GM18858 (cell line): ENCODE data around the gene ARHGAP18.

ENCODE experiments used
- ATAC-seq: cut with Tn5 transposase; IDR thresholded peaks from one replicate; pipeline ENCODE4 v1.9.1; 2021; ENCODE audit not compliant: unreplicated experiment

ARHGAP18 gene

GRCh38 chr6:129645830-129646579 is 64.0 kb downstream of the ARHGAP18 start:
- no peak for ATAC-seq

DNA sequence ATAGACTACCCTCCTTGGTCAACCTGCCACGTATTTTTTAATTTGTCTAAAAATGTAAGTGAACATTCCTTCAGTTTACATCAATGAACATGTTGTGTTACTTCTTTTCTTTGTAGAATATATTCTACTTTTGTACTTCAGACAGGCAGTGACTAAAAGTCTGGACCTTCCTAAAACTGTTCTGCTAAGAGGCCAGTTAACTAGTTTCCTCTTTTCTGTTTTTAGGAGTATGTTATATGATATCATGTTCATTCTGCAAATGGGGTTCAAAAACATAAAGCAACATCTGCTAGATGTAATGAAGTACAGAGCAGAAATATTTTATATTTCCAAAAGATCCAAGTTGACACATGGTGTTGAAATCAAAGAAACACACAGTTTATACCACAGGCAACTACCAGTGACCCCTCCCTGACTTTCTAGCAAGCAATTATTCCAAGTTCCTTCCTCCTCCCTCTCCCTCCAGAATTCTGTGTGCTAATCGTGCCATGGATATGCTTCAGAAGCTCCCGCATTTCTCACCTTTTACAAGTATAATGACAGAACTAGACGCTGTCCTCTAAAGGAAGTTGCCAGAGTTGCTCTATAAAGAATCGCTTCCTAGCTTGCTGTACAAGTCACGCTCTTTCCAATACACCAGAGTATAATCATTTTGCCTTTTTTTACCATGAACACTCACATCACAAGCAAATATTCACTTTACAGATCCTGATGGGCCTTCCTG is 64.7 kb downstream of the ARHGAP18 start:
- ATAC-seq = no peak

GRCh38 chr6:129644567-129645015 is 65.4 kb downstream of the ARHGAP18 start:
- no peak for ATAC-seq

- ATAC-seq = no peak
Observed at GRCh38 chr6:129643968-129644367, 66.0 kb downstream of the ARHGAP18 start.

DNA sequence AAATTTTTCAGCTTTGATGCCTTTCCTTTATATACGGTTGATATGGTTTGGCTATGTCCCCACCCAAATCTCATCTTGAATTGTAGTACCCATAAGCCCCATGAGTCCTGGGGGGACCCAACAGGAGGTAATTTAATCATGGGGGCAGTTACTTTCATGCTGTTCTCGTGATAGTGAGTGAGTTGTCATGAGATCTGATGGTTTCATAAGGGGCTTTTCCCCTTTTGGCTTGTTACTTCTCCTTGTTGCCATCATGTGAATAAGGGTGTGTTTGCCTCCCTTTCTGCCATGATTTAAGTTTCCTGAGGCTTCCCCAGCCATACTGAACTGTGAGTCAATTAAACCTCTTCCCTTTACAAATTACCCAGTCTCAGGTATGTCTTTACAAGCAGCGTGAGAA is 66.8 kb downstream of the ARHGAP18 start:
- no peak for ATAC-seq

GRCh38 chr6:129642322-129642721 is 67.7 kb downstream of the ARHGAP18 start:
- ATAC-seq = no peak

GRCh38 chr6:129641344-129641743 is 68.6 kb downstream of the ARHGAP18 start:
- ATAC-seq = no peak

DNA sequence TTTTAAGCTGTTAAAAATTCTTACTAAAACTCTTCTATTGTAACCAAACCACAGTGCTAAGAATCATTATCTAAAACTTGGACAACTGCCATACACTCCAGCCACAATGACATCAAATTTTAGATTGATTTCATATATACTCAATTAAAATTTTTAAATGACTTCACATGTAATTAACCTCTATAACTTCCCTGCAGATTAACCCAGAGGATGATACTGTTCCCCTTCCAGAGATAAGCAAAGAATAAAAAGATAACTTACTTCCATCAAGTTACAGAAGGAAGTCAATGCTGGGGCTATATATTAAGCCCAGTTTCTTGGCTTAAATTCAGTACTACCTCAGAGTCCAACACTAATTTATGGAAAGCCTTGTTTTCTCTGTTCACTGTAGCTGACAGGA is 71.3 kb downstream of the ARHGAP18 start:
- no peak for ATAC-seq

GRCh38 chr6:129638055-129638684 is 71.8 kb downstream of the ARHGAP18 start:
- no peak for ATAC-seq

DNA sequence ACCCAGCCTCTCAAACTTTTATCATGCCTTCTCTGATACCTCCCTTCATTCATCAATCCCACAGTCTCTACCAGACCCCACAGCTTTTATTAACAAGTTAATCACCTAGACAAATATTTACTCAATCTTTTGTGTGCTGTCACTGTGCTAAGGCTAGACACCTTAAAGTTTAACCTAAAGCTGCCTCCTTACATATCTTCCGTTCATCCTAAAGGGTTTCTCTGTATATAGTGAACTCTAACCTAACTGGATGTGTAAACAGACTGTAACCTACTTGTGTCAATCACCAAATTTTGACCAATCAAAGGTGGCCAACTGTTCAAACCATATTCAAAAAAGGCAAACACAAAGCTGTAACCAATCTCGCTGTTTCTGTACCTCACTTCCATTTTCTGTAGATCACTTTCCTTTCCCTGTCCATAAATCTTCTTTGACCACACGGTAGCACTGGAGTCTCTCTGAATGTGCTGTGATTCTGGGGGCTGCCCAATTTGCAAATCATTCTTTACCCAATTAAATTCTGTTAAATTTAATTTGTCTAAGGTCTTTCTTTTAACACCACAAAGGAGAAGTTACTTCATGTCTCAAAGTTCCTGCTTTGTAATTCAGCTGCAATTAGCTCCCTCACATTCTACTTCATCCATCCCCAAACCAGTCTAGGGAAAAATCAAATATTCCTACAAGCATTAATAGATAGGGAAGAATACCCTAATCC is 72.5 kb downstream of the ARHGAP18 start:
- no peak for ATAC-seq

DNA sequence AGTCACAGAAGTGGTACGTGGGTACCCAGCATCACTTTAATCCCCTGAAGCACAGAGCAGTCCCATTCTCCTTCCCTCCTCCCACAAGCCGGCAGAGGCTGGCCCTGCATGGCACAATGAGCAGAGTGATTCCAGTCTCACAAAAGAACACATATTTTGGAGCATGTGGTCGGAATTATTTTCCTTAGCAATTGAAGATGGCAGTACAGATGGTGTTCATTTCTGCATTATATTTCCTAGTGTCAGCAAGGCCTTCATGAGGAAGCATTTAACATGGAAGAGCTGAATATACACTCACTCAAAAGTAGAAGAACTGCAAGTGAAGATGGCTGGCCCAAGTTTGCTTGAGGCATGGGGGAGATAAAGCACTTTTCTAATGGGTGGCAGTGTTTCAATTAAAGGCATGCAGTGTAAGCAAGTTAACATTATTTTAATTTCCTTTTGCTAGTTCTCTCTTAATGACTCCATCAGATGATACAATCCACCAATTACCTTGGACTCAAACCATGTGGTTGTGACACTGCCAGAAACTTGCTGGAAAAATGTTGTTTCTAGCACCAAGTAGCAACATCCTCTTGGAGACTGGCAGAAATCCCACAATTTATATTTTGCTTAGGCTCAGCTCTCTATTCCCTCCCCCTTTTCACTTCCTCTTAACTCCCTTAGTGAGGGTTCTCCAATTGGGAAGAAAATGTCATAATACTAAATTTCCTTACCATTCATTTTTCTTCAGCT is 74.4 kb downstream of the ARHGAP18 start:
- no peak for ATAC-seq

GRCh38 chr6:129634411-129635230 is 75.4 kb downstream of the ARHGAP18 start:
- no peak for ATAC-seq

- no peak for ATAC-seq
Observed at GRCh38 chr6:129633529-129633928, 76.4 kb downstream of the ARHGAP18 start.

DNA sequence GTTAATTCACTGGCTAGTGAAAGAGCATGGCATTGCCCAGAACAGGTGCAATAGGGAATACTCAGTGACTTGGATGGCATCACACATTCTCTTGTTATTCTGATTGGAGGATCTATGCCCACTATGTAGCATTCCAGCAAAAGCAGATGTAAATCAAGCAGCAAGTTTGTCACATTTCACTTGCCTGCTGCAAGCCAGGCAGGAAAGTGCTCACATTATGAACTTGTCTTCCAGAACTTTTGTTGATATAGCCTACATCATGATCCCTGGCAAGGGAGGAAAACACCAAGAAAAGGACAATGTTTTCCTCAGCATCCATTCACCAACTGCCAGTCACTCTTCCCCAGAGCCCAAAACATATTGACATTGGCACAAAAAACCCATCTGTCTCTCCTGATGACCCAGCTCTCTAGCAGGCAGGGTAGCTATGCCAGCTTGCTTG is 77.8 kb downstream of the ARHGAP18 start:
- no peak for ATAC-seq

GRCh38 chr6:129631070-129631469 is 78.9 kb downstream of the ARHGAP18 start:
- ATAC-seq = no peak

DNA sequence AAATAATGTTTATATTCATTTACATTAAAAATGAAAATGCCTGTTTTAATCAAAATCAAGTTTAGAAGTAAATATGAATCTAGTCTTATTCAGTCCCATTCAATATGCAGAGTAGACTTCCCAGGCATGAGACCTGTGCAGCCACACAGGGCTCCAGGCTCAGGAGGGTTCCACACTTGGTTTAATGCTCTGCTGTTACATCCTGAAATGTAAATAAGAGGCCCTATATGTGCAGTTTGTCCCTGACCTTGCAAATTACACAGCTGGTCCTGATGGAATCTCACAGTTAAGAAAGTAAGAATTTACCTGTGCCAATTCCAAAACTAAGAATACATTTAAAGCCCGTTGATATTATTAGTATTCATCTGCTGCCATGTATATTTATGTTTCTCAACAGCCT is 79.4 kb downstream of the ARHGAP18 start:
- no peak for ATAC-seq

- no peak for ATAC-seq
Observed at GRCh38 chr6:129628101-129628815, 81.7 kb downstream of the ARHGAP18 start.

GRCh38 chr6:129624488-129624887 is 85.5 kb downstream of the ARHGAP18 start:
- ATAC-seq = no peak
